IPS-NIHi7 (cell line): ENCODE results near the gene ZNF620.
"Not testable (repeated sequence)": the region's sequence is repeated elsewhere in the genome, so short reads cannot be mapped to it uniquely, and the experiment has no call there.

Experiments
- DNase-seq: peaks from one replicate; pipeline ENCODE4 v3.0.0; 2012; ENCODE audit warnings: mixed read lengths; ENCODE audit errors: extremely low spot score

ZNF620 gene

GRCh38 chr3:40502034-40502433 is 3.8 kb upstream of the ZNF620 start:
- no peak for DNase-seq

- DNase-seq = no peak
These were observed 1.0 kb upstream of the ZNF620 start for GRCh38 chr3:40504636-40505430.

GRCh38 chr3:40511031-40511718 is 5.3 kb downstream of the ZNF620 start:
- no peak for DNase-seq

GRCh38 chr3:40516201-40516600 is 10.4 kb downstream of the ZNF620 start:
- no peak for DNase-seq

GRCh38 chr3:40518067-40518466 is 12.2 kb downstream of the ZNF620 start:
- no peak for DNase-seq

- no peak for DNase-seq
These were observed 13.0 kb downstream of the ZNF620 start for GRCh38 chr3:40518848-40519247.

- DNase-seq = no peak
These were observed 15.4 kb downstream of the ZNF620 start for GRCh38 chr3:40521254-40521653.

GRCh38 chr3:40523781-40524180 is 17.9 kb downstream of the ZNF620 start:
- no peak for DNase-seq

GRCh38 chr3:40524222-40524567 is 18.4 kb downstream of the ZNF620 start:
- DNase-seq = no peak

- DNase-seq = peak; percentile 98
These were observed 18.9 kb downstream of the ZNF620 start, which contains the start of gene ZNF621 for GRCh38 chr3:40524568-40525285. Gene ZNF621 (plus strand): TSS chr3:40524960. CDS start chr3:40525841, 881 bp downstream.

GRCh38 chr3:40528426-40528825 is 22.6 kb downstream of the ZNF620 start:
- DNase-seq = no peak

- DNase-seq = no peak
These were observed 26.4 kb downstream of the ZNF620 start for GRCh38 chr3:40532252-40532651.

- DNase-seq = no peak
These were observed 28.4 kb downstream of the ZNF620 start for GRCh38 chr3:40534283-40534682.

GRCh38 chr3:40546816-40547215 is 41.0 kb downstream of the ZNF620 start:
- peak; percentile 14 for DNase-seq

GRCh38 chr3:40550167-40550566 is 44.3 kb downstream of the ZNF620 start:
- no peak for DNase-seq

GRCh38 chr3:40557575-40558161 is 51.8 kb downstream of the ZNF620 start:
- DNase-seq = no peak

GRCh38 chr3:40562482-40562881 is 56.6 kb downstream of the ZNF620 start:
- not testable (repeated sequence) for DNase-seq

GRCh38 chr3:40565629-40566028 is 59.8 kb downstream of the ZNF620 start:
- not testable (repeated sequence) for DNase-seq

GRCh38 chr3:40566694-40567093 is 60.9 kb downstream of the ZNF620 start:
- no peak for DNase-seq
